Thoracic aorta endothelial cell (primary cell): ENCODE results near the gene PTBP3. TPM values are rescaled to one million over a fixed set of nuclear protein-coding genes. Genes with fewer than 3 reads are reported as not detected.

Experiments
- small RNA-seq: library from RNA; depleted of rRNA; stranded (forward); fragments of <200 nt; gene quantifications from one replicate; pipeline ENCODE3, GENCODE V24; 2012
- total RNA-seq: library from RNA; depleted of rRNA; stranded (reverse); fragments of >200 nt; gene quantifications from 2 replicates; pipeline ENCODE4 v1.2.3, GENCODE V29; 2012

The PTBP3 gene, protein sequence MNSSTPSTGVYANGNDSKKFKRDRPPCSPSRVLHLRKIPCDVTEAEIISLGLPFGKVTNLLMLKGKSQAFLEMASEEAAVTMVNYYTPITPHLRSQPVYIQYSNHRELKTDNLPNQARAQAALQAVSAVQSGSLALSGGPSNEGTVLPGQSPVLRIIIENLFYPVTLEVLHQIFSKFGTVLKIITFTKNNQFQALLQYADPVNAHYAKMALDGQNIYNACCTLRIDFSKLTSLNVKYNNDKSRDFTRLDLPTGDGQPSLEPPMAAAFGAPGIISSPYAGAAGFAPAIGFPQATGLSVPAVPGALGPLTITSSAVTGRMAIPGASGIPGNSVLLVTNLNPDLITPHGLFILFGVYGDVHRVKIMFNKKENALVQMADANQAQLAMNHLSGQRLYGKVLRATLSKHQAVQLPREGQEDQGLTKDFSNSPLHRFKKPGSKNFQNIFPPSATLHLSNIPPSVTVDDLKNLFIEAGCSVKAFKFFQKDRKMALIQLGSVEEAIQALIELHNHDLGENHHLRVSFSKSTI
- total RNA-seq: 78.1 and 112 TPM in 2 replicates

GRCh38 chr9:112332977-112333638 is at the start of gene PTBP3:
Gene PTBP3, minus strand, starts transcription at chr9:112333619. Its CDS starts 35,754 bp downstream, at chr9:112297865.

DNA sequence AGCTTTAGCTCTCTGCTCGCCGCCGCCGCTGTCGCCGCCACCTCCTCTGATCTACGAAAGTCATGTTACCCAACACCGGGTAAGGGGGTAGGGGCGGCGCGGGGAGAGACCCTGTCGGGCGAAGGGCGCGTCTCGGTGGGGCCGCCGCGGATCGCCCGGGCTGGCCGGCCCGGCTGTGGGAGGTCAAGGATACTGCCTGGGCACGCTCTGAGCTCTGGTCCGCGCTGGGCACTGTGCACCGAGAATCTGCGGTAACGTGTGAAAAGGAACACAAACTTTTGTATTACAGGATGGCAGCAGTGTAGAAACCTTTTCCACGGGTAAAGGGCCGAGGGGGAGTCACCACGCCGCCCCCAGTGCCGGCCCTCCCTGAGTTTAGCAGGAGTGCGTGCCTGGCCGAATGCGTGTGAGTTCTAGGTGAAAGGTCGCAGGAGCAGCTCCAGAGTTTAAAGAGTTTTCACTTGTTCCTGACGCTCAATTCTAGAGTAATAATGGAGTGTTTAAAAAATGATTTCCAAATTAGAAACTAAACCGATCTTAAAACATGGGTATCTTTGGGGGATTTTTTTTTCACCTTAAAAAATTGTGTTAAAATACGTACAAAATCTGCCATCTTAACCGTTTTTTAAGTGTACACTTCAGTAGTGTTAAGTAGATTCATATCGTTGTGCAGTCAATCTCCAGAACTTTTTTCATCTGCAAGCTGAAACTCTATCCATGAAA is 46.8 kb upstream of the PTBP3 start, which contains the start of gene HSDL2:
TSS of gene HSDL2 (plus strand) at position 7 of the 723 bp plus-strand sequence. CDS start at position 63, 56 bp downstream.

DNA sequence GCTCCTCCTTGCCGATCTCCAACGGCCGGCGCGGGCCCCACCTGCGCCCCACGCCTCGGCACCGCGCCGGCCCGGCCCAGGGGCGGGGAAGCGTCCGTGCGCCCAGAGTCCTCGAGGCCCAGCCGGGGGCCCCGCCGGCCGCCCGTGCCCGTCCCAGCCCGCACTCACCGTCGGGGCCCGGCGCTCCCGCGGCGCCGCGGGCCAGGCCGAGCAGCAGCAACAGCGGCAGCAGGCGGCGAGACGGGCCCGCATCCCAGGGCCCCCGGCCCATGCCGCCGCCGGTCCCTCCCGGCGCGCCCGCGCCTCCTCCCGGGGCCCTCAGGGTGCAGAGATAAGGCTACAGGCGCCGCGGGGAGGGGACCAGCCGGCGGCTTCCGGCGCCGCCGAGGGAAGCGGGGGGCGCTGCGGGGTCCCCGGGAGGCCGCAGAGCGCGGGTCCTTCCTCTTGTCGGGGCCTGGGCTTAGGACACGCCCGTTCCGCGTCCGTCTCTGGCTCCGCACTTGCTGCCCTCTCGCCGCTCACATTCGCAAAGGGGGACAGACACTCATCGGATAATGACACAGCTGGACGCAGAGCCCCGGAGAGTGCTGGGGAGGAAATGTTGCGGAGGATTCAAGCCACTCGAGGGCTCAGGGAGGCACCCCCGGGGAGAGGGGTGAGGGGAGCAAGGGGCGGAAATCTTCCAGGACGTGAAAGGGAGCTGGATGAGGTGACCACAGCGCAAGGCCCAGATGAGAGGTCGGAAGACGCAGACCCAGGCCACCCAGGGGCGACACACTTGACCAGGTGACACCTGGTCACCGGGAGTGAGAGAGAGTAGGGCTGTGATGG is 158.2 kb downstream of the PTBP3 start, which contains the start of gene SUSD1:
TSS of gene SUSD1 (minus strand) at position 333 of the 831 bp plus-strand sequence. CDS start at position 271, 62 bp downstream.

Small RNA genes within 50 kb of the gene (small RNA-seq; reads per million reads assigned to genes)
- gene RF00019 (not detected), gene RN7SL430P (not detected), gene RN7SL57P (not detected), gene RNA5SP295 (not detected)

Other genes with a start within 250 kb of the PTBP3 start
- gene SUSD1, start 158.3 kb downstream of the PTBP3 start, total RNA-seq: 30.6 and 35.0 TPM in 2 replicates
- gene HSDL2, start 46.5 kb upstream of the PTBP3 start, total RNA-seq: 36.4 and 39.0 TPM in 2 replicates
- gene KIAA1958, start 153.2 kb upstream of the PTBP3 start, total RNA-seq: 1.6 and 1.9 TPM in 2 replicates